Activated CD4-positive, alpha-beta T cell treated with anti-CD3 and anti-CD28 coated beads, Interleukin-2, amount 50 U/mL, for 4 hours (primary cell): ENCODE results near the gene KCNA1.

ENCODE experiments used
- DNase-seq, 2 experiments: peaks; one replicate each; pipeline ENCODE4 v3.0.0-alpha.2; 2020

KCNA1 gene

DNA sequence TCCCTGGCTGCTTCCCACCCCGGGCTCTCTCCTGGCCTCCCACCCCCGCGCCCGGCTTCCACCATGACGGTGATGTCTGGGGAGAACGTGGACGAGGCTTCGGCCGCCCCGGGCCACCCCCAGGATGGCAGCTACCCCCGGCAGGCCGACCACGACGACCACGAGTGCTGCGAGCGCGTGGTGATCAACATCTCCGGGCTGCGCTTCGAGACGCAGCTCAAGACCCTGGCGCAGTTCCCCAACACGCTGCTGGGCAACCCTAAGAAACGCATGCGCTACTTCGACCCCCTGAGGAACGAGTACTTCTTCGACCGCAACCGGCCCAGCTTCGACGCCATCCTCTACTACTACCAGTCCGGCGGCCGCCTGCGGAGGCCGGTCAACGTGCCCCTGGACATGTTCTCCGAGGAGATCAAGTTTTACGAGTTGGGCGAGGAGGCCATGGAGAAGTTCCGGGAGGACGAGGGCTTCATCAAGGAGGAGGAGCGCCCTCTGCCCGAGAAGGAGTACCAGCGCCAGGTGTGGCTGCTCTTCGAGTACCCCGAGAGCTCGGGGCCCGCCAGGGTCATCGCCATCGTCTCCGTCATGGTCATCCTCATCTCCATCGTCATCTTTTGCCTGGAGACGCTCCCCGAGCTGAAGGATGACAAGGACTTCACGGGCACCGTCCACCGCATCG is 1.8 kb downstream of the KCNA1 start:
- DNase-seq, result no peak

GRCh38 chr12:4914720-4915119 is 5.0 kb downstream of the KCNA1 start:
- DNase-seq, result no peak

GRCh38 chr12:4915752-4916151 is 6.0 kb downstream of the KCNA1 start:
- DNase-seq, result no peak

DNA sequence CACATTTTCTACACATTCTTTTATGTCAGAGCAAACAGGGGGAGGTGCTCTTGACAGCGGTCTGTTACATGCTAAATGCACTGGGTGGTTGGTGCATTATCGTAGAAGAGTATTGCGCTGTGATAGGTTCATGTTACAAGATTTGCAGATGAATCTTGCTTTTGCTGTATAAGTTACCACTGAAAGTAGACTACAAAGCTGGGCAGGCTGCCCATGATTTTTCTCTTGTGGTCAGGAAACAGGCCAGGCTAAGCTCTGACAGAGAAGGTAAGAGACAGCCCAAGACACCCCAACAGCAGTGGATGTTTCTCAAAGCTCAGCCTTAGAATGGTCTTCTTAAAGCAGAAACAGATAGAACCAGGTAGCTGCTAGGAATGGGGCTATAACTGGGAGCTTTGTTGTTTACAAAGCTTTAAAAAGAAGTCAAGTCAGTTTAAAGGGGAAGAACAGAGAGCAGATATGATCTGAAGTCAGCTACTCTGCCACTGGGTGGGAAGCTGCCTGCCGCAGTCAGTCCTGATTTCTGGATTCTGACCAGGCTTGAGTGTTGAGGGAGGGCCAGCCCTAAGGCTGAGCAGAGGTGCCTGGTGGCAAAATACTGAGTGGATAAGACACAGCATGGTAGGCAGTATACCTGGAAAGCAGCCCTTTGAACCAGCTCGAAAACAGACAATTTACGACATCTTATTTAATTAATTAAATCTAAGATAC is 9.4 kb downstream of the KCNA1 start:
- DNase-seq, result no peak

GRCh38 chr12:4932576-4932975 is 22.9 kb downstream of the KCNA1 start:
- no peak for DNase-seq

- DNase-seq, result no peak
These were observed 23.7 kb downstream of the KCNA1 start for GRCh38 chr12:4933411-4933810.

DNA sequence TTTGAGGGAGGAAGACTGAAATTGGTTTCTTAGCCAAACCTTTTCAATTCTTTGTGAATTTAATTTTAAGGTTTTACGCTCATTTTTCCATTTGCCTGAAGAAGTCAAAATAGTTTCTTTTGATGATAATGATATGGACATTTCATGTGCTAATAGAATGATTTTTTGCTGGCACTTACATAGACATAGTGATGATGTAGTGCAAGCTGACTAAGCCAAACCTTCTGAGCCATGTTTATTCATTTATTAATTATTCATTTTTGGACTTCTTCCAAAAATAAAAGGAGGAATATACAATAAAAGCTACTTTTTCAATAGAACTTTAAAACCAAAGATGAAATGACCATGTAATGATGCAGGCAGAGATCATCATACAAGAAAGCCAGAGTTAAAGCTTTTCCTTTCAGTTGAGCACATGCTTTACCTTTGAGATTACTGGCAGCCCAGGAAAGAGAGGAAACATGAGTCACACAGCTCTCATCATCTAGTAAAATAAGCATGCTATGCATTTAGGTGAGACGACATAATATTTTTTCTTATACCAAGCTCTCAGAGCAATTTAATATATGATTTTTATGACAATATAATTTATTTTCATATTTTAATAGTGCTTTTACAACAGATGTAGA is 24.8 kb downstream of the KCNA1 start:
- no peak for DNase-seq

- no peak for DNase-seq
These were observed 29.2 kb downstream of the KCNA1 start for GRCh38 chr12:4938900-4939299.

GRCh38 chr12:4939418-4940023 is 29.8 kb downstream of the KCNA1 start:
- no peak for DNase-seq

- no peak for DNase-seq
These were observed 33.6 kb downstream of the KCNA1 start for GRCh38 chr12:4943067-4943937.

DNA sequence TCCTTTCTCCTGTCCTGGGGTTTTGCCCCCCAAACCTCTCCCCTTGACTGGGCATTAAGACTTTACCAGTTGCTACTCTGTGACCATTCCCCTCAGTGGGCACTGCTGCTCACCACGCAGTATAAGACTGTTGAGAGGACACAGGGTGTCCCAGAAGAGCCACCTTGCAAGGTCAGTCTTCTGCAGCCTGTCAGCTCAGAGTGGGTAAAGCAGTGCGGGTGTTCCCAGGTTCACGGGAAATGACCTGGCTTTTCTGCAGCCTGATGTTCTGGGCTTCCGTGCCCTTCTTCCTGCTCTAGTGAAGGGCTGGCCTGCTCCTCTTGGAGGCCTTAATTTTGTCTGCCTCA is 34.2 kb downstream of the KCNA1 start:
- DNase-seq, result no peak

DNA sequence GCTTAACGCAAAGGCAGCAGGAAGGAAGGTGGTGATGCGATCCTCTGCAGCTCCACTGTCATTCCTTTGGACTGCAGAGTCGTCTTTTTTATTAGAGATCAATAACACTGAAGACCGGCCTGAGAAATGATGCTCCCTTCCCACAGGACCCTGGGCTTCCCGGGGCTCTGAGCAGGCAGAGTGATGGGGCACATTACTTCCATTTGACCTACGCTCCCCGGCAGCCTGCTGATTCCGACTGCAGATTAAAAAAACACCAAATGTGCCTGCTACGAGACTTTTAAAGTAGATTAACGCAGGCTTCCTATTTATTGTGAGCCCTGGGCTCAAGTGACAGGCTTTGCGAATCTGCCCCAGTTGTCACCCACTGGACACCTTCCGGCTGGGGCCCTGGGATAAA is 37.5 kb downstream of the KCNA1 start:
- no peak for DNase-seq

GRCh38 chr12:4951083-4951482 is 41.4 kb downstream of the KCNA1 start:
- no peak for DNase-seq

GRCh38 chr12:4951601-4952000 is 41.9 kb downstream of the KCNA1 start:
- DNase-seq, result no peak

DNA sequence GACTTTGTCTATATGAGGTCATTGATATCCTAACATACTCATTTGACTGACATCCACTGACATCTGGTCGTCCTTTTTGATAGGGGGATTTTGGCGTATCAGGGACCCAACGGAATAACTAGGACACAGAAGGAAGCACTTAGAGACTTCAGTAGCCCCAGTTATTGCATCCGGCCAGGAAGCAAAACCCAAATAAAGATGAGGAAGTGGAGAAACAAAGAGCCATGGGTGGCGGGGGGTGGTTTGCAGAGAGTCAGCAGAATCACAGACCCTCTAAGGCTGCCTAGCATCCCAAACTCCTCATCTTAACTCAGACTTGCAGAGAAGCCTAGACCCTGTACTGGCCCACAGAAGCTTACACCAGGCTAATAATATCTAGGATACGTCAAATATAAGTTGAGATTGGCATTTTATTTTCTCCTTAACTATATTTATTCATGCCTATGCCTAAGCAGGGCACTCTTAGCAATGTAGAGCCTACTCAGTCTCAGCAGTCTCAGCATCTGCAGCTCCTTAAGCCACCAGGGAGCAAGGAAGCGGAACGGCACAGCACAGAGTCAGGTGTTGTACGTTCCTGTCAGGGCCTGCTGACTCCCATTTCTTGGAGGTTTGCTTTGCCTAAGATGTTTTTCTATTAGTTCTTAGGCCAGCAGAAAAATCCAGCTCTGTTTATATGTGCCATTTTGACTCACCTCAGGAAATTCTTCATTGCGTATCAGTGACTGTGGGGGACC is 45.1 kb downstream of the KCNA1 start:
- no peak for DNase-seq

DNA sequence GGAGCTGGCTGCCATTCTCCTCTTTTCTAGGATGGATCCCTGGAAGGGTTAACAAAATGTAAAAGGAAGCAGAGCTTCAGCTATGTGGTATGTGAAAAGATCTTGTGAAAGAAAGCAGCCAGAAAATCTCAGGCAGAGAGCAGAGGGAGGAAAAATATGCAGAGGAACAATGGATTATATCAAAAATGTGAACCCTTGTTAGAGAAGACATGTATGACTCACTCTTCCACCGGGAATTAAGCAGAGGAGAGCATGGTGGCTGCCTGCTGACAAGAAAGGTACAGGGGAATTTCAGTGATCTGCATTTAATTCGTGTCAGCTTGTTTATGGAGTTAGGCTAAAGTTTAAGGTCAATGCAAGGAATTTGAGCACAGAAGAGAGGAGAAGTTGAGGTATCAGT is 46.3 kb downstream of the KCNA1 start:
- no peak for DNase-seq

DNA sequence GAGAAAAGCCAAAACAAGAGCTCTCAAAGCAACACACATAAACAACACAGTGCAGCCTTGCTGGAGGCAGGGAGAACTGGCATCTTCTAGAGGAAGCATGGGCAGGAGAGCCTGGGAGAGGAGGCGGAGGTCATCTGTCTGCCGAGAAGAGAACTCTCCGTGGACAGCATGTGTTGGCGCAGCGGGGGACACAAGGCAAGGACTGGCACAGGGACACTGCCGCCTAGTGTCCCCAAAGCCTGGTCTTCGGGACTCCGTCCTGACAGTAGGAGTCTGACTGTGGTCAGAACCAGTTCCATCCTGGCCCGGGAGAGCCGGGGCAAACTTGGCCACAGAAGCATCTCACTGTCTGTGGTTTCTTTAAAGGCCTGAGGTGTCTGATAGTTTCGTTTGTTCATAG is 47.3 kb downstream of the KCNA1 start:
- no peak for DNase-seq

DNA sequence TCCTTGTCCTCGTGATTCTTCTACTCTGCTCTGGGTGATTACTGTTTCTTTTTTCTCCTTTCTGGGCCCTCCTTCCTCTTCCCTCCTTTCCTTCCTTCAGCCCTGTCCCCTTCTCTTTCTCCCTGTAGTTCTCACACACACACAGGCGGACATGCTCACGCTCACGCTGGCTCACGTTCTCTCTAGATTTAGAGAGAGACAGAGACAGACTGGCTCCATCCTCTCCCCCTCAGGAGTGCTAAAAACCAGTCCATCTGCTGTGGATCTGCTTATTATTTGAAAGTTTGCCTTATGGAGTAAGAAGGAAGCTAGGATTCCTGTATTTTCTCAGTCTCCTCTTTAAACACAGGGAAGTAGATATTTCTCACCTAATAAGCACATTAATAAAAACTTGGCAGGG is 48.1 kb downstream of the KCNA1 start:
- no peak for DNase-seq

- DNase-seq, result no peak
These were observed 49.1 kb downstream of the KCNA1 start for GRCh38 chr12:4958697-4959375.

GRCh38 chr12:4959381-4959780 is 49.7 kb downstream of the KCNA1 start:
- DNase-seq, result no peak

DNA sequence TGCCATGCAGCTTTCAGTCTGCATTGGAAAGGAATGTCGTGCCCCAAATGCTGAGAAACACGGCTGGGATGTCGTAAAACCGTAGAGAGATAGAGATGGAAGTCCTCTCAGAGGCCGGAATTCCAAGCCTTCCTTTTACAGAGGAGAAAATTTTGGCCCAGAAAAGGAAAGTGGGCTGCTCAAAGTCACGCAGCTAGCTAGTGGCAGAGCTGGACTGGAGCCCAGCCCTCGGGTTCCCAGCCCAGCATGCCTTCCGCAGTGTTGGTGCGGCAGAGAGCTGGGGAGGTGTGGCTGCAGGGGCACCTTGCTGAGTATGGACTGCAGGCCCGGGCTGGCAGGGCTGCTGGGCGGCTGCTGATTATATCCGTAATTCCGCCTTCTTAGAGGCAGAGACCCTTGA is 50.3 kb downstream of the KCNA1 start:
- no peak for DNase-seq

DNA sequence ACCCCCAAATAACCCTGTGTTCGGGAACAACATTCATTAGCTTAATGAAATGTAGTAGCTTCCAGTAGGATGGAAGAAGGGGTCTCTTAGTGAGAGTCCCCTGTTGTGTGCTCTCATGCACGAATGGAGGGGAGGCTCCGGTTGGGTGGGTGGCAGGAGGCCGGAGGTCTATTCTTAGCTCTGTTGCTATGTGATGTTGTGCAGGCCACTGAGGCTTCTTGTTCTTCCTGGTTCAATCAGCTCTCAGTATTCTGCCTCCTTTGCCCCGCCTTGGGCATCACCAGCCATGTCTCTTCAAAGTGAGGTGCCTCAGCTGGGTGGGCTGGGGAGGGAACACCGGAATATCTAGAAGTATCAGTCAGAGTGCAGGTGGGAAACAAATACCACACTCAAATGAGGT is 50.8 kb downstream of the KCNA1 start:
- DNase-seq, result no peak
